Aorta (tissue), 5 donors: ENCODE data around the gene TECRL. TPM values are rescaled to one million over a fixed set of nuclear protein-coding genes. Genes with fewer than 3 reads are reported as not detected.

Experiments
- ATAC-seq: fragments of 200-7000 bp; cut with Tn5 transposase; one replicate; pipeline ENCODE4 v1.9.1; 2022; ENCODE audit warnings: moderate library complexity; ENCODE audit not compliant: low FRiP score
- DNase-seq, 2 donors: peaks; one replicate each; pipeline ENCODE4 v3.0.0-alpha.2; 2020
- H3K27ac ChIP-seq, 2 donors: one replicate each; pipeline ENCODE4 v1.5.1; 2013; ENCODE audit warnings: low read length in 2 of 2, mild to moderate bottlenecking in 2 of 2, moderate library complexity in 2 of 2, control low read depth in 1 of 2, inconsistent platforms in 1 of 2, low read depth in 1 of 2
- H3K27me3 ChIP-seq, 2 donors: one replicate each; pipeline ENCODE4 v1.6.1; 2013; ENCODE audit warnings: control low read depth in 1 of 2, low read length in 1 of 2, mild to moderate bottlenecking in 1 of 2, moderate library complexity in 1 of 2; ENCODE audit not compliant: insufficient read depth in 2 of 2, control insufficient read depth in 1 of 2
- H3K36me3 ChIP-seq, 2 donors: one replicate each; pipeline ENCODE4 v1.6.1; 2013; ENCODE audit warnings: control low read depth in 1 of 2, low read length in 1 of 2, mild to moderate bottlenecking in 1 of 2; ENCODE audit not compliant: insufficient read depth in 2 of 2, control insufficient read depth in 1 of 2
- H3K4me1 ChIP-seq, 2 donors: one replicate each; pipeline ENCODE4 v1.6.1; 2013; ENCODE audit warnings: low read length in 2 of 2, control low read depth in 1 of 2, mild to moderate bottlenecking in 1 of 2, moderate library complexity in 1 of 2; ENCODE audit not compliant: insufficient read depth in 2 of 2, control insufficient read depth in 1 of 2
- H3K4me3 ChIP-seq, 2 donors: one replicate each; pipeline ENCODE4 v1.5.1; 2013; ENCODE audit warnings: low read length in 2 of 2, control low read depth in 1 of 2, mild to moderate bottlenecking in 1 of 2
- H3K9me3 ChIP-seq: one replicate; pipeline ENCODE4 v1.6.1; 2013; ENCODE audit warnings: mild to moderate bottlenecking, low read length; ENCODE audit not compliant: control insufficient read depth
- WGBS, 2 donors: extraction: QIAGEN DNeasy Blood & Tissue Kit; methylation state at CpG; one replicate each; pipeline ENCODE4 v1.1.7; 2013; 5-methylcytosine and 5-hydroxymethylcytosine counted together
- intact Hi-C, 2 donors: fragments of 100-400 bp; cut with DNase I; formaldehyde crosslinking; loops; one replicate each; pipeline versions ENCODE4 v1.14.2 to v1.15.0; 2022
- polyA plus RNA-seq, 2 donors: library from polyadenylated mRNA; stranded (reverse); fragments of 200-250 nt; gene quantifications; one replicate each; pipeline ENCODE4 v1.2.3, GENCODE V29; 2013
- total RNA-seq, 2 donors: library from RNA; stranded (reverse); fragmentation: NEBNext Ultra II Directional; extraction: Animal tissue kit (Norgen Biotek cat#: 25700); gene quantifications; one replicate each; pipeline ENCODE4 v1.2.1, GENCODE V29; 2021
- donor health status: healthy with polysubstance abuse.
- donor health status: Bipolar disorder and iron deficiency.
- donor health status: DM: no; HTN: no; CAD: no.
- donor health status: DM: no; HTN: no; CAD: no.
- donor health status: DM: yes; HTN: yes; CAD: no.

TECRL gene
- total and polyA plus RNA-seq, 4 donors, result 0.13 to 1.0 TPM; not detected in 2

DNA sequence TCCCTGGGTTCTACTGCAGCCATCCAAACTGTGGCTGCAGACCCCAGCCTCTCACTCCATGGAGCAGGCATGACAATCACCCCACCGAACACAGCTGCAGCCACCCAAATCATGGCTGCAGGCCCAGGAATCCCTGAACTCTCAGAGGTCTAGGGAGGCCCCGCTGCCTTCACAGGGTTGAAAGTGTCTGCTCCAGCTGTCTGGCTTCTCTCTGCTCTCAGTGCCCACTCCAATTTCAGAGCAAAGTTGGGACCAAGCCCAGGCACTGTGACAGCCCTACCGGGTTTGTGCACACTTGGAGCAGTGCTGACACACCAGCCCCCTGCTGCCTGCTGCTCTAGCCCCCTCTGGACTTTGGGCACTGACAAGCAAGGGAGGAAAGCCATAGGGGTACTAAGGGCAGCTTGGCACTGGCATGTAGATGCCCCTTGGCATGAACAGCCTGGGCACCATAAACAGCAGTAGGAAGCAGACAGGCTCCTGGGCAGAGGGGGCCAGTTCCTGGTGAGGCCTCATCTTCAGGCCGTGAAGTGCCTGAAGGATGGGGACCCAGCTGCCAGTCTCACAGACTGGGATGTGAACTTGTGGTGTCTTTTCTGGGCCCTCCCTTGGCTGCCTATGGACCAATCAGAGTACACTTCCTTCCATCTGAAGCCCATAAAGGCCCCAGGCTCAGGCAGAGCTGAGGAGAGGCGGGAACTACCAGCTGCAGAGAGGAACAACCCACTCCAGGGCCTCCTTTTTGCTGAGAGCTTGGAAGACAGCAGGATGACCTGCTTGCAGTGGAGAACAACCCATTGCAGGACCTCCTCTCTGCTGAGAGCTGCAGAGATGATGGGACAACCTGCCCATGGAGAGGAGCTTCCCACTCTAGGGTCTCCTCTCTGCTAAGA is 68.8 kb downstream of the TECRL start:
- WGBS, 2 donors, result 48 to 49% methylated on average over 5 of the region's 5 CpGs
- H3K27me3 ChIP-seq, result no peaks in the 10 kb centered on the region
- no peak overlapping the region for H3K27ac ChIP-seq
- no peaks in the 10 kb centered on the region for H3K4me1 ChIP-seq
- DNase-seq, result no peak
- no peaks in the 10 kb centered on the region for H3K9me3 ChIP-seq
- no peak for ATAC-seq
- intact Hi-C loops, result no loop called here
- no peaks in the 10 kb centered on the region for H3K36me3 ChIP-seq
- H3K4me3 ChIP-seq, result no peak overlapping the region

DNA sequence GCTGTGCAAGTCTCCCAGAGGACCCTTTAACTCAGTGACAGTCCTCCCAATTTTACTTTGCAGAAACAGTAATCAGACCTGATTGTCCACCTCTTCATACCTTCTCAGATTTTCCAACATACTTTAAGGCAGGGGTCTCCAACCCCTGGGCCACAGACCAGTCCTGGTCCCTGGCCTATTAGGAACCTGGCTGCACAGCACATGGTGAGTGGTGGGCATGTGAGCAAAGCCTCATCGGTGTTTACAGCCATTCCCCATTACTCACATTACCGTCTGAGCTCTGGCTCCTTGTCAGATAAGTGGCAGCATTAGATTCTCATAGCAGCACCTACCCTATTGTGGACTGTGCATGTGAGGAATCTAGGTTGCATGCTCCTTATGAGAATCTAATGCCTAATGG is 74.3 kb downstream of the TECRL start:
- H3K9me3 ChIP-seq, result no peaks in the 10 kb centered on the region
- H3K4me1 ChIP-seq, result no peaks in the 10 kb centered on the region
- intact Hi-C loops, result no loop called here
- H3K4me3 ChIP-seq, result no peak overlapping the region
- no peaks in the 10 kb centered on the region for H3K36me3 ChIP-seq
- H3K27me3 ChIP-seq, result no peaks in the 10 kb centered on the region
- 79 to 82% methylated on average over 2 of the region's 2 CpGs for WGBS, 2 donors
- ATAC-seq, result no peak
- DNase-seq, result no peak
- H3K27ac ChIP-seq, result no peak overlapping the region

DNA sequence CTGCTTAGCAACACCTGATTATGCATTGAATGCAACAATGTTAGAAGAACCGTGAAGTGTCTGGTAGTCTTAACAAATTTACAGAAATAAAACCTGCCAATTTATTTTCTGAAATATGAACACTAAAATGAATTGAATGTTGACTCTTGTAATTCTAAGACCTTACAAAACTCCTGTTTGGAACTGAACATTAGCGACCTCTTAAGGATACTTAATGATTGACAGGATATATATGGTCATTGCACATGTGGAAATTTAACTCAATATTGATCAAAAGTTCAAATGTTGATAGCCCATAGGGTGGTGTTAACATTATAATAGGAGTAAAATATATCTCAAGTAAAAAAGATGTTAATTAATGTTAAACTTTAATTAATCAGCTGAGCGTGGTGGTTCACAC is 79.1 kb downstream of the TECRL start:
- 34 to 49% methylated on average over 3 of the region's 3 CpGs for WGBS, 2 donors
- no peaks in the 10 kb centered on the region for H3K27me3 ChIP-seq
- no peaks in the 10 kb centered on the region for H3K36me3 ChIP-seq
- ATAC-seq (no peak), DNase-seq (no peak)
- no peaks in the 10 kb centered on the region for H3K4me1 ChIP-seq
- intact Hi-C loops, result no loop called here
- no peak overlapping the region for H3K27ac ChIP-seq
- H3K9me3 ChIP-seq, result no peaks in the 10 kb centered on the region
- no peak overlapping the region for H3K4me3 ChIP-seq

DNA sequence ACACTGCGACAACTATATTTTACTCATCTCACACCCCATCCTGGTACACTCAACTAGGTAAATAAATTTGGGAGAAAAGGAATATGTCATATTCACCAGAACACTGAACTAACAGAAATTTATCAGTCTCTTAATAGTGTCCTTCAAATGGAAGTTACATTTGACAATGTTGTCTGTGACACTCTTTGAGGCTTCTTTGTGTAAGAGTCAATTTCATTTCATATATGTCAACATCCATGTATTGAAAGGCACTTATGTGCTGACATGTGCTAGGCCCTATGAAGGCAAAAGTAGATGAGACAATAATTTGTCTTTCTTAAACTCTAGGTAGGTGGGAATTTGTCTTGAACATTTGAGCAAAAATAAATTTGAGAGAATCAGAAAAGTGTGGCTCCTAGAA is 82.0 kb downstream of the TECRL start:
- no peaks in the 10 kb centered on the region for H3K4me1 ChIP-seq
- no peaks in the 10 kb centered on the region for H3K36me3 ChIP-seq
- H3K9me3 ChIP-seq, result peaks cover 2% of the 10 kb centered on the region
- no peak overlapping the region for H3K27ac ChIP-seq
- 96 to 97% methylated on average over 1 of the region's 1 CpG for WGBS, 2 donors
- ATAC-seq (no peak), DNase-seq (no peak)
- intact Hi-C loops, result no loop called here
- H3K27me3 ChIP-seq, result no peaks in the 10 kb centered on the region
- no peak overlapping the region for H3K4me3 ChIP-seq

GRCh38 chr4:64326507-64326906 is 82.7 kb downstream of the TECRL start:
- no peak overlapping the region for H3K27ac ChIP-seq
- DNase-seq, result no peak
- 15 to 40% methylated on average over 1 of the region's 1 CpG for whole genome bisulfite sequencing, 2 donors
- ATAC-seq, result no peak
- no peak overlapping the region for H3K4me3 ChIP-seq
- H3K4me1 ChIP-seq, result no peaks in the 10 kb centered on the region
- no peaks in the 10 kb centered on the region for H3K27me3 ChIP-seq
- no peaks in the 10 kb centered on the region for H3K36me3 ChIP-seq
- intact Hi-C loops, result no loop called here
- H3K9me3 ChIP-seq, result peaks cover 2% of the 10 kb centered on the region

GRCh38 chr4:64306255-64306565 is 103.0 kb downstream of the TECRL start:
- ATAC-seq, result no peak
- 86 to 88% methylated on average over 4 of the region's 4 CpGs for WGBS, 2 donors

DNA sequence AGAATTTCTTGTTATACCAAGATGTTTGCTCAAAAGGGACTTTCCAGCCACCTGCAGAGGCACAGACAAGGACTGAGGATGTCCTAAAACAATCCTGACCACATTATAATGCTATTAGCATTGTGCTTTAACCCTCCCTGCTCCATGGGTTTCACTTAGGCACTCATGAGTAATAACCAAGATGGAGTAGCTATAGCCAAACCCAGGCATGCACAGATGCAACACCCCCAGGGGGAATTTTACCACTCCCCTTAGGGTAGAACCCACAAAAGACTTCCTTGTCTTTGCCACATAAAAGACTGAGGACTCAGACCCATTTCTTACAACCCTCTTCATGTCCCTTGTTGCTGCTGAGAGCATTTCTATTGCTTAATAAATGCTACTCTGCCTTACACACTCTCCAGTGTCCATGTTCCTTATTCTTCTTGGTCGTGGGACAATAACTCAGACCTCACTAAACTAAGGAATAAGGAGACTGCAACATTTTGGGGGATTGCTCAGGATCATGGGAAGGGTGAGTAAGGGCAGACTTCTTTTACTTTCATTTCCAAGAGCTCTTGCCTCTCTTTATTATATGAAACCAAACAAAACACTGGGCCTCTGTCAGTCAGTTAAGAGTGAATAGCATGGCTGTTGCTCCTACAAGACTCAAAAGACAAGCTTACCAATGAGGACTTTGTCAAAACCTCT is 103.5 kb downstream of the TECRL start:
- no peak overlapping the region for H3K27ac ChIP-seq
- H3K4me1 ChIP-seq, result no peaks in the 10 kb centered on the region
- no peak for ATAC-seq
- H3K36me3 ChIP-seq, result no peaks in the 10 kb centered on the region
- H3K9me3 ChIP-seq, result peaks cover 3% of the 10 kb centered on the region
- no peaks in the 10 kb centered on the region for H3K27me3 ChIP-seq
- intact Hi-C loops, result no loop called here
- H3K4me3 ChIP-seq, result no peak overlapping the region
- WGBS, 2 donors, result 70 to 75% methylated on average over 1 of the region's 1 CpG
- DNase-seq, result no peak

More at GRCh38 chr4:64306255-64306565, 103.0 kb downstream of the TECRL start:
- DNase-seq, result no peak
- peaks cover 3% of the 10 kb centered on the region for H3K9me3 ChIP-seq
- no peaks in the 10 kb centered on the region for H3K27me3 ChIP-seq
- H3K36me3 ChIP-seq, result no peaks in the 10 kb centered on the region
- no peak overlapping the region for H3K27ac ChIP-seq
- intact Hi-C loops, result no loop called here
- H3K4me3 ChIP-seq, result no peak overlapping the region
- H3K4me1 ChIP-seq, result no peaks in the 10 kb centered on the region

GRCh38 chr4:64272432-64272831 is 136.8 kb downstream of the TECRL start:
- no peak overlapping the region for H3K27ac ChIP-seq
- intact Hi-C loops, result no loop called here
- peak; percentile 46 for ATAC-seq

DNA sequence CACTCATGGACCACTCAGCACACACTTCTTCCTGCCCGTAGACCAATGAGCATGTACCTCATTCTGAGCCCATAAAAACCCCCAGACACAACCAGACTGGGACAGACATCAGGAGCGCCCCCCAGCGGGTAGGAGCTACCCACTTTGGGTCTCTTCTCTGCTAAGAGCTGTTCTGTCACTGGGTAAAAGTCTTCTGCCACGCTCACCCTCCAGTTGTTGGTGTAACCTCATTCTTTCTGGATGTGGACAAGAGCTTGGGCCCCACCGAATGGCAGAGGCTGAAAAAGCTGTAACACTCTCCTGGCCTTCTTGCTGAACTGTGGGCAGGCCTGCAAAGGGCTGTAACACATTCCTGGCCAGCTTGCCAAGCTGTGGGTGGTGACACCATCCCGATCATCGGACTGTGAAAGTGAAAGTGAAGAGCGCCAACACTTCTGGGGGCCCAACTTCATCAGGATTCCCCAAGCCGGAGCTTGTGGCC is 137.6 kb downstream of the TECRL start:
- no peaks in the 10 kb centered on the region for H3K36me3 ChIP-seq
- intact Hi-C loops, result no loop called here
- H3K4me1 ChIP-seq, result no peaks in the 10 kb centered on the region
- DNase-seq (peak in 1 of 2 donors; percentile 32), ATAC-seq (no peak)
- no peaks in the 10 kb centered on the region for H3K27me3 ChIP-seq
- H3K27ac ChIP-seq, result no peak overlapping the region
- no peak overlapping the region for H3K4me3 ChIP-seq
- 78 to 80% methylated on average over 9 of the region's 9 CpGs for WGBS, 2 donors
- no peaks in the 10 kb centered on the region for H3K9me3 ChIP-seq

More at GRCh38 chr4:64272432-64272831, 136.8 kb downstream of the TECRL start:
- H3K4me3 ChIP-seq, result no peak overlapping the region
- no peaks in the 10 kb centered on the region for H3K4me1 ChIP-seq
- 93 to 95% methylated on average over 14 of the region's 14 CpGs for WGBS, 2 donors
- no peaks in the 10 kb centered on the region for H3K36me3 ChIP-seq
- no peaks in the 10 kb centered on the region for H3K9me3 ChIP-seq
- no peaks in the 10 kb centered on the region for H3K27me3 ChIP-seq
- DNase-seq, result peak in 1 of 2 donors; percentile 57
